GM23338 (cell line): ENCODE results near the gene NUP98. TPM values are rescaled to one million over a fixed set of nuclear protein-coding genes. Genes with fewer than 3 reads are reported as not detected.

Source experiments
- ATAC-seq: fragments of 200-7000 bp; cut with Tn5 transposase; 3 replicates; pipeline ENCODE4 v1.9.1; 2020
- DNase-seq: peaks from one replicate; pipeline ENCODE4 v3.0.0-alpha.2; 2015; ENCODE audit warnings: low spot score
- H2AFZ ChIP-seq: fragments of 200-600 bp; sonication (generic); 2 replicates; pipeline ENCODE4 v1.8.0; 2016; ENCODE audit warnings: antibody characterized with exemption, mild to moderate bottlenecking, moderate library complexity
- H3F3A ChIP-seq: fragments of 200-600 bp; sonication (generic); replicated peaks from 2 replicates; pipeline ENCODE4 v1.8.0; 2017; ENCODE audit warnings: antibody characterized with exemption, mixed run types, low read depth
- H3K27ac ChIP-seq: fragments of 200-600 bp; sonication (generic); 2 replicates; pipeline ENCODE4 v1.6.1; 2016; ENCODE audit warnings: low read depth
- H3K27me3 ChIP-seq: fragments of 200-600 bp; sonication (generic); 2 replicates; pipeline ENCODE4 v1.8.0; 2016; ENCODE audit warnings: mild to moderate bottlenecking, mixed run types, moderate library complexity; ENCODE audit not compliant: insufficient read depth
- H3K36me3 ChIP-seq: fragments of 200-600 bp; sonication (generic); 2 replicates; pipeline ENCODE4 v1.8.0; 2016; ENCODE audit warnings: mild to moderate bottlenecking; ENCODE audit not compliant: insufficient read depth
- H3K4me1 ChIP-seq: fragments of 200-600 bp; sonication (generic); 2 replicates; pipeline ENCODE4 v1.8.0; 2016; ENCODE audit warnings: mild to moderate bottlenecking, moderate library complexity; ENCODE audit not compliant: insufficient read depth
- H3K4me2 ChIP-seq: fragments of 200-600 bp; sonication (generic); 2 replicates; pipeline ENCODE4 v1.7.1; 2017; ENCODE audit warnings: mixed run types
- H3K4me3 ChIP-seq: fragments of 200-600 bp; sonication (generic); 2 replicates; pipeline ENCODE4 v1.6.1; 2016; ENCODE audit warnings: mixed run types
- H3K79me2 ChIP-seq: fragments of 200-600 bp; sonication (generic); replicated peaks from 2 replicates; pipeline ENCODE4 v1.8.0; 2017; ENCODE audit warnings: mild to moderate bottlenecking; ENCODE audit not compliant: insufficient read depth
- H3K9me2 ChIP-seq: fragments of 200-600 bp; sonication (generic); 2 replicates; pipeline ENCODE4 v1.8.0; 2017; ENCODE audit not compliant: insufficient read depth
- H4K20me1 ChIP-seq: fragments of 200-600 bp; sonication (generic); replicated peaks from 2 replicates; pipeline ENCODE4 v1.8.0; 2017; ENCODE audit warnings: mild to moderate bottlenecking; ENCODE audit not compliant: insufficient read depth
- H3K27ac Mint-ChIP-seq: 2 replicates; pipeline ENCODE4 v1.8.0; 2020; ENCODE audit warnings: inconsistent platforms, mild to moderate bottlenecking, moderate library complexity, mixed read lengths
- H3K27me3 Mint-ChIP-seq: 3 replicates; pipeline ENCODE4 v1.8.0; 2022; ENCODE audit warnings: low read depth, mild to moderate bottlenecking, moderate library complexity, mixed read lengths, inconsistent platforms; ENCODE audit not compliant: insufficient read depth, poor library complexity
- H3K36me3 Mint-ChIP-seq: 3 replicates; pipeline ENCODE4 v1.8.0; 2021; ENCODE audit warnings: low read depth, mild to moderate bottlenecking, inconsistent platforms, moderate library complexity, mixed read lengths
- H3K4me1 Mint-ChIP-seq: 3 replicates; pipeline ENCODE4 v1.8.0; 2020; ENCODE audit warnings: mild to moderate bottlenecking, inconsistent platforms, mixed read lengths
- H3K4me3 Mint-ChIP-seq: 3 replicates; pipeline ENCODE4 v1.8.0; 2021; ENCODE audit warnings: moderate library complexity, mild to moderate bottlenecking, inconsistent platforms, mixed read lengths
- H3K9me3 Mint-ChIP-seq: 3 replicates; pipeline ENCODE4 v1.8.0; 2020; ENCODE audit warnings: moderate library complexity, mild to moderate bottlenecking, inconsistent platforms, mixed read lengths
- CREB1 ChIP-seq: fragments of 250-450 bp; sonication (Bioruptor Pico); IDR thresholded peaks from 2 replicates; pipeline ENCODE4 v1.5.0; 2020; ENCODE audit warnings: low read depth, mild to moderate bottlenecking, moderate library complexity
- ETS1 ChIP-seq: IDR thresholded peaks from 2 replicates; pipeline ENCODE4 v1.6.1; 2016; ENCODE audit warnings: antibody characterized with exemption
- EZH2phosphoT487 ChIP-seq: fragments of 200-600 bp; sonication (generic); IDR thresholded peaks from one replicate; pipeline ENCODE4 v1.8.1; 2018; ENCODE audit warnings: antibody characterized with exemption; ENCODE audit not compliant: unreplicated experiment
- JUNB ChIP-seq: IDR thresholded peaks from one replicate; pipeline ENCODE4 v1.6.1; 2016; ENCODE audit warnings: antibody characterized with exemption; ENCODE audit not compliant: unreplicated experiment
- NANOG ChIP-seq: IDR thresholded peaks from 2 replicates; pipeline ENCODE4 v1.6.1; 2016; ENCODE audit warnings: antibody characterized with exemption, borderline replicate concordance
- POLR2AphosphoS5 ChIP-seq: IDR thresholded peaks from 2 replicates; pipeline ENCODE4 v1.6.1; 2016; ENCODE audit warnings: antibody characterized with exemption, low read depth
- ZNF114 ChIP-seq: fragments of 250-450 bp; sonication (Bioruptor Pico); IDR thresholded peaks from 2 replicates; pipeline ENCODE4 v1.5.0; 2020; ENCODE audit warnings: mild to moderate bottlenecking, moderate library complexity
- ZNF331 ChIP-seq: fragments of 250-450 bp; sonication (Bioruptor Pico); IDR thresholded peaks from 2 replicates; pipeline ENCODE4 v1.5.0; 2020; ENCODE audit warnings: low read depth, mild to moderate bottlenecking, moderate library complexity
- ZNF462 ChIP-seq: fragments of 250-450 bp; sonication (Bioruptor Pico); IDR thresholded peaks from 2 replicates; pipeline ENCODE4 v1.5.0; 2020; ENCODE audit warnings: mild to moderate bottlenecking, moderate library complexity
- polyA plus RNA-seq: library from polyadenylated mRNA; unstranded; fragments of >200 nt; fragmentation: Nextera tagmentation; extraction: Ambion mirVana; gene quantifications from 2 replicates; pipeline ENCODE4 v1.2.1, GENCODE V29; 2016
- total RNA-seq: library from RNA; depleted of rRNA; stranded (reverse); fragments of >200 nt; shearing (Covaris generic); gene quantifications from 2 replicates; pipeline ENCODE4 v1.2.3, GENCODE V29; 2014

Gene NUP98
- total and polyA plus RNA-seq, 2 experiments from 2014 or later, result 23.9 to 174 TPM

GRCh38 chr11:3796346-3796745 lies 1.0 kb downstream of the NUP98 start (continued):
- TF ChIP-seq ETS1, result no peak
- TF ChIP-seq ZNF331 (CRISPR knock-in tag), result no peak

- no peaks in the 10 kb centered on the region; the same call in 2 of the 3 replicates for H3K9me3 Mint-ChIP-seq
- H3K4me3 ChIP-seq, result peak overlapping the region; percentile 89
- H3K27ac Mint-ChIP-seq, result no peak overlapping the region
Observed at GRCh38 chr11:3796002-3796311, 1.4 kb downstream of the NUP98 start.

More at GRCh38 chr11:3796002-3796311, 1.4 kb downstream of the NUP98 start:
- ATAC-seq (no peak), DNase-seq (no peak)
- H3F3A ChIP-seq, result peaks cover 8% of the 10 kb centered on the region; the same call in 1 of the 2 replicates
- Mint-ChIP-seq H3K4me3 (peak overlapping the region; percentile 98), H3K27me3 (peaks cover 7% of the 10 kb centered on the region), H3K4me1 (peaks cover 16% of the 10 kb centered on the region; the same call in 2 of the 3 replicates), H3K36me3 (peaks cover 34% of the 10 kb centered on the region)
- H3K36me3 ChIP-seq, result peaks cover 22% of the 10 kb centered on the region
- peak overlapping the region; percentile 94 for H3K4me2 ChIP-seq
- no peaks in the 10 kb centered on the region for H3K9me2 ChIP-seq
- no peak overlapping the region for H2AFZ ChIP-seq
- H3K79me2 ChIP-seq, result peaks cover 63% of the 10 kb centered on the region
- no peak for TF ChIP-seq CREB1 (CRISPR knock-in tag)
- TF ChIP-seq NANOG, result no peak
- TF ChIP-seq EZH2phosphoT487, result no peak
- no peak for TF ChIP-seq JUNB
- TF ChIP-seq ZNF462, result no peak
- no peak for TF ChIP-seq ZNF114 (CRISPR knock-in tag)
- no peak for TF ChIP-seq POLR2AphosphoS5
- TF ChIP-seq ZNF331 (CRISPR knock-in tag), result no peak
- peaks cover 12% of the 10 kb centered on the region; the same call in 1 of the 2 replicates for H3K4me1 ChIP-seq
- no peaks in the 10 kb centered on the region for H3K27me3 ChIP-seq
- H4K20me1 ChIP-seq, result peaks cover 46% of the 10 kb centered on the region
- H3K27ac ChIP-seq, result no peak overlapping the region
